Measurements from ENCODE around the gene NT5C3B.

DNA sequence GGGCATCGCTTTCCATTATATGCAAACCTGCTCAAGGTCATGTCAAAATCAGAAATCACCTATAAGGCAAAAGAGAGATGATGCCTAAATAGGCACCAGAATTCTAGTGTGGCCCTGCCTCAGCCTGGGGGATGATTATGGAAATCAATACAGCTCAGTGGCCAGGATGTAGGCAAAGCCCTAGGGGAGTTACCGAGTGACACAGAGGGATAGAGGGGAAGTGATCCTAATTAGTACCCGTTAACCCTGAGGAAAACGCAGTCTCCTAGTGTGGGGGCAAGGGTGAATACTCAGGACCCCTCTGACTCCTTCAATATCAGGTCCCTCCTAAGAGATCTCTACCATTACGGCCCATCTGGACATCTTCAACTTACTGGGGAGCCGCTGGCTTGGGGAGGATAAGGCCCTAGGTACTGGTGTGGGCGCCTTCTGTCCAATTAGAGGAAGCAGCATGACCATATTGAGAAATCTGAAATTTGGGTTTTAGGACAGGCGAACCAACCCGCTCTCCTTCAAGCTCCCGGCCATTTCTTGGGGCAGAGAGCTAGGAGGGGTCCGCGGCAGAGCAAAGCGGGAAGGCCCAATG lies 725 bp downstream of the NT5C3B start:
- TF ChIP-seq, protein P1, sequence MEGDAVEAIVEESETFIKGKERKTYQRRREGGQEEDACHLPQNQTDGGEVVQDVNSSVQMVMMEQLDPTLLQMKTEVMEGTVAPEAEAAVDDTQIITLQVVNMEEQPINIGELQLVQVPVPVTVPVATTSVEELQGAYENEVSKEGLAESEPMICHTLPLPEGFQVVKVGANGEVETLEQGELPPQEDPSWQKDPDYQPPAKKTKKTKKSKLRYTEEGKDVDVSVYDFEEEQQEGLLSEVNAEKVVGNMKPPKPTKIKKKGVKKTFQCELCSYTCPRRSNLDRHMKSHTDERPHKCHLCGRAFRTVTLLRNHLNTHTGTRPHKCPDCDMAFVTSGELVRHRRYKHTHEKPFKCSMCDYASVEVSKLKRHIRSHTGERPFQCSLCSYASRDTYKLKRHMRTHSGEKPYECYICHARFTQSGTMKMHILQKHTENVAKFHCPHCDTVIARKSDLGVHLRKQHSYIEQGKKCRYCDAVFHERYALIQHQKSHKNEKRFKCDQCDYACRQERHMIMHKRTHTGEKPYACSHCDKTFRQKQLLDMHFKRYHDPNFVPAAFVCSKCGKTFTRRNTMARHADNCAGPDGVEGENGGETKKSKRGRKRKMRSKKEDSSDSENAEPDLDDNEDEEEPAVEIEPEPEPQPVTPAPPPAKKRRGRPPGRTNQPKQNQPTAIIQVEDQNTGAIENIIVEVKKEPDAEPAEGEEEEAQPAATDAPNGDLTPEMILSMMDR (IDR thresholded peaks at IDR 0.05): no peak
- TF ChIP-seq POLR2AphosphoS5 (IDR thresholded peaks at IDR 0.05): no peak
- no peak for TF ChIP-seq POLR2A (IDR thresholded peaks at IDR 0.05)
